ENCODE data around the gene UBXN6. TPM values are rescaled to one million over a fixed set of nuclear protein-coding genes. Genes with fewer than 3 reads are reported as not detected.

The UBXN6 gene, protein sequence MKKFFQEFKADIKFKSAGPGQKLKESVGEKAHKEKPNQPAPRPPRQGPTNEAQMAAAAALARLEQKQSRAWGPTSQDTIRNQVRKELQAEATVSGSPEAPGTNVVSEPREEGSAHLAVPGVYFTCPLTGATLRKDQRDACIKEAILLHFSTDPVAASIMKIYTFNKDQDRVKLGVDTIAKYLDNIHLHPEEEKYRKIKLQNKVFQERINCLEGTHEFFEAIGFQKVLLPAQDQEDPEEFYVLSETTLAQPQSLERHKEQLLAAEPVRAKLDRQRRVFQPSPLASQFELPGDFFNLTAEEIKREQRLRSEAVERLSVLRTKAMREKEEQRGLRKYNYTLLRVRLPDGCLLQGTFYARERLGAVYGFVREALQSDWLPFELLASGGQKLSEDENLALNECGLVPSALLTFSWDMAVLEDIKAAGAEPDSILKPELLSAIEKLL
- 100 to 1,000 TPM in 1 of 3 donors, 10 to 100 TPM in 2; 79.1 to 104 (median 96.3) TPM for total RNA-seq
- long read RNA-seq, donor 1, full-length matches to known transcripts: 31 of 54 reads
- long read RNA-seq, donor 1, partial matches to known transcripts: 18 of 54 reads
- long read RNA-seq, donor 1, other reads (novel, unspliced or antisense): 5 of 54 reads
- long read RNA-seq, donor 2, partial matches to known transcripts: 3 of 5 reads
- long read RNA-seq, donor 2, other reads (novel, unspliced or antisense): 1 of 5 reads

- intact Hi-C loops (cut with DNase I, micrococcal nuclease): no loop called here
- TF ChIP-seq, protein P1, sequence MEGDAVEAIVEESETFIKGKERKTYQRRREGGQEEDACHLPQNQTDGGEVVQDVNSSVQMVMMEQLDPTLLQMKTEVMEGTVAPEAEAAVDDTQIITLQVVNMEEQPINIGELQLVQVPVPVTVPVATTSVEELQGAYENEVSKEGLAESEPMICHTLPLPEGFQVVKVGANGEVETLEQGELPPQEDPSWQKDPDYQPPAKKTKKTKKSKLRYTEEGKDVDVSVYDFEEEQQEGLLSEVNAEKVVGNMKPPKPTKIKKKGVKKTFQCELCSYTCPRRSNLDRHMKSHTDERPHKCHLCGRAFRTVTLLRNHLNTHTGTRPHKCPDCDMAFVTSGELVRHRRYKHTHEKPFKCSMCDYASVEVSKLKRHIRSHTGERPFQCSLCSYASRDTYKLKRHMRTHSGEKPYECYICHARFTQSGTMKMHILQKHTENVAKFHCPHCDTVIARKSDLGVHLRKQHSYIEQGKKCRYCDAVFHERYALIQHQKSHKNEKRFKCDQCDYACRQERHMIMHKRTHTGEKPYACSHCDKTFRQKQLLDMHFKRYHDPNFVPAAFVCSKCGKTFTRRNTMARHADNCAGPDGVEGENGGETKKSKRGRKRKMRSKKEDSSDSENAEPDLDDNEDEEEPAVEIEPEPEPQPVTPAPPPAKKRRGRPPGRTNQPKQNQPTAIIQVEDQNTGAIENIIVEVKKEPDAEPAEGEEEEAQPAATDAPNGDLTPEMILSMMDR (IDR thresholded peaks at IDR 0.05): no peak
- Histone ChIP-seq H3K4me1 (ENCODE audit: low read depth) (peaks cover 8% of the 10 kb centered on the region), H3K9me3 (no peaks in the 10 kb centered on the region), H3K36me3 (ENCODE audit: low read depth) (no peaks in the 10 kb centered on the region), H3K4me3 (peak within 1 kb of the TSS; percentile 57)
- DNase-seq (peak; percentile 99), ATAC-seq (peak; percentile 97)
These were observed at the start of gene UBXN6 for GRCh38 chr19:4457654-4458395. Gene UBXN6, minus strand, starts transcription at chr19:4457794. Its CDS starts 97 bp downstream, at chr19:4457697.

DNA sequence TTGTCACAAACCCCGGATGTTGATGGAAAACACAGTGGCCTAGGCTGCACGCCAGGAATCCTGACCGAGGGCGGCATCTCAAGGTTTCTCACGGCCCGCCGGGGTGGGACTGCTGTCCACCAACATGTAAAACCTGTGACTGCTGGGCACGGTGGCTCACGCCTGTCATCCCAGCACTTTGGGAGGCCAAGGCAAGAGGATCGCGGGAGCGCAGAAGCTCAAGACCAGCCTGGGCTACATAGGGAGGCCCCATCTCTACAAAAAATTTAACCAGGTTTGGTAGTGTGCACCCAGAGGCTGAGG lies 49.5 kb upstream of the UBXN6 start:
- intact Hi-C loops (cut with DNase I, micrococcal nuclease): no loop called here
- no peak for ATAC-seq
- Histone ChIP-seq H3K4me3 (no peak overlapping the region), H3K9me3 (no peaks in the 10 kb centered on the region), H3K4me1 (ENCODE audit: low read depth) (no peaks in the 10 kb centered on the region), H3K36me3 (ENCODE audit: low read depth) (no peaks in the 10 kb centered on the region)
- TF ChIP-seq, protein P1 (IDR thresholded peaks at IDR 0.05): no peak
- DNase-seq: no peak

DNA sequence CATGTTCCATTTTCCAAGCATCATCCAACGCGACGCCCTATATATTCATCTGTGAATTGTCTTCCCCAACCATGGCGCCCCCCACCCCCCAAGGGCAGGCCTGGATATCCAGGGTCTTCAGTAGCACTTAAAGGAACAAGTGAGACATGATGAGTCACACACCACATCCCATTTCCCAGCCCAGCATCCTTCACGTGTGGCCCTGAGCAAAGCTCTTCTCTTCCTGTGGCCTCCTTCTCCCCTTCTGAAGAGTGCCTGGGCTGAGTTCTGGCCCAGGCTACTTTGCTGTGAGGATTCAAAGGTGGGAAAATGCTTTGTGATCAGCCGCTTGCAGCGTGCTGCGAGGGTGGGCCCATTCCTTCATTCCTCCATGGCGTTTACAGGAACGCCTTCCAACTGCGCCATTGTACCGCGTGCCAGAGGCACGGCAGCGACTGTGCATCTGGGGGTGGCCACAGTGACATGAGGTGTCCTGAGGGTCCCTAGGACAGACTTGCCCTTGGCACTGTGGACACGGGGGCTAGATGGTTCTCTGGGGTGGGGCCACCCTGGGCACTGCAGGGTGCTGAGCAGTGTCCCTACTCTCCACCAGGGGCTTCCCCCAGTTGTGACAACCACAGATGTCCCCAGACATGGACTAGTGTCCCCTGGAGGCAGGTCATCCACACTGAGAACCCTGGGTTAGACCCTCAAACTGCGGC lies 49.0 kb upstream of the UBXN6 start:
- DNase-seq (no peak), ATAC-seq (no peak)
- intact Hi-C loops (cut with DNase I, micrococcal nuclease): no loop called here
- TF ChIP-seq, protein P1 (IDR thresholded peaks at IDR 0.05): no peak
- H3K9me3 ChIP-seq: no peaks in the 10 kb centered on the region
- H3K36me3 ChIP-seq (ENCODE audit: low read depth): no peaks in the 10 kb centered on the region
- H3K4me3 ChIP-seq: no peak overlapping the region
- no peaks in the 10 kb centered on the region for H3K4me1 ChIP-seq (ENCODE audit: low read depth)

DNA sequence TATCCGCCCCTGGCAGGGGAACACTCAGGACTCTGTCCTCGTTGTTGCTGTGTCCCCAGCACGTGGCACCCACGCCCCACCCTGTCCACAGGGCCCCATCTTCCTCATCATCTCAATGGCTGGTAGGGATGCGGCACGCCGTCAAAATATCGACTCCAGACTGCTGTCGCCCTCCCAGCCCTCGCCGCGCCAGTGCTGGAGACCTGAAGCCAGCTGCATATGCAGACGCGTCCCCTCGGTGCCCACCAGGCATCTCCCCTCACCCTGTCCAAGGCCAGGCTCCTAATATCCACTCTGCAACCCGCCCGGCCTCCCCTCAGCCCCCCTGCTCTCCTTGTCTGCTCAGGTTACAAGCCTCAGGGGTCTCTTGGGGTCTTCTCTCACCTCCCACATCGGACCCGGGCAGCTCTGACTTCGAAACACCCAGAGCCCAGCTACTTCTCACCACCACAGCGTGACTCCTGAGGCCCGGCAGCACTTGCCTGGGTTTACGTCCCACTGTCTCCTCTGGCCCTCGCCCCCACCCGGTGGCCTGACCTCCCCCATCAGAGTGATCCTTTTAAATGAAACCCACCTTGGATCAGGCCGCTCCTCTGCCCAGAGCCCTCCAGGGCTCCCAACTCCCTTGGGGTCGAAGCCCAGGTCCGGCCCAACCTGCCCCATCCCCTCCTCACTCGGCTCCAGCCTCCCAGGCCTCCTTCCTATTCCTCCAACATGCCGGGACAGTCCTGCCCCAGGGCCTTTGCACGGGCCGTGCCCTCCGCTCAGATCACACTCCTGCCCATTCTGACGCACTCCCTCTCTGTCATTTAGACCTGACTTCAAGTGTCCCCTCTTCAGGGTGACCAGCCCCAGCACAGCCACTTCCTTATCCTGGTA lies 48.2 kb upstream of the UBXN6 start:
- no peaks in the 10 kb centered on the region for H3K9me3 ChIP-seq
- intact Hi-C loops (cut with DNase I, micrococcal nuclease): no loop called here
- TF ChIP-seq, protein P1 (IDR thresholded peaks at IDR 0.05): no peak
- DNase-seq (no peak), ATAC-seq (no peak)
- no peaks in the 10 kb centered on the region for H3K36me3 ChIP-seq (ENCODE audit: low read depth)
- no peaks in the 10 kb centered on the region for H3K4me1 ChIP-seq (ENCODE audit: low read depth)
- H3K4me3 ChIP-seq: no peak overlapping the region
